IMR-90 (cell line): ENCODE results near the gene SLC25A30. TPM values are rescaled to one million over a fixed set of nuclear protein-coding genes. Genes with fewer than 3 reads are reported as not detected.
A peak's percentile ranks its signal among the peaks of the same experiment; 100 is the strongest.

Experiments used
- ATAC-seq: fragments of 200-7000 bp; cut with Tn5 transposase; 2 replicates; pipeline ENCODE4 v1.9.1; 2020; ENCODE audit warnings: low read depth, mild to moderate bottlenecking, moderate library complexity
- BruUV-seq: library from RNA; stranded (reverse); fragments of 400-500 nt; replicated peaks from 2 replicates; lab custom pipeline; 2021; lab: Mats Ljungman, UMichigan
- CTCF ChIA-PET: fragments of 300-600 bp; formaldehyde crosslinking; extraction: SDS; loops from one replicate; lab custom pipeline; 2021; ENCODE audit warnings: antibody characterized with exemption; lab: Yijun Ruan, JAX
- POLR2A ChIA-PET: fragments of 300-600 bp; sonication (Branson Sonifier 250); formaldehyde crosslinking; loops from one replicate; lab custom pipeline; 2022; ENCODE audit warnings: antibody characterized with exemption; ENCODE audit not compliant: unreplicated experiment; lab: Charles Lee
- DNase-seq: peaks from one replicate; pipeline ENCODE4 v3.0.0; 2013
- H2AFZ ChIP-seq: replicated peaks from 2 replicates; pipeline ENCODE3; 2013; ENCODE audit warnings: low read length, mild to moderate bottlenecking; ENCODE audit not compliant: poor library complexity
- H2AK5ac ChIP-seq: 2 replicates; pipeline ENCODE4 v1.6.1; 2013; ENCODE audit warnings: low read depth, low read length, inconsistent platforms
- H2AK9ac ChIP-seq: replicated peaks from 2 replicates; pipeline ENCODE3; 2013; ENCODE audit warnings: mild to moderate bottlenecking, low read depth, low read length, moderate library complexity; ENCODE audit not compliant: poor library complexity
- H2BK120ac ChIP-seq: 2 replicates; pipeline ENCODE4 v1.6.1; 2013; ENCODE audit warnings: low read depth, low read length, inconsistent platforms
- H2BK15ac ChIP-seq: 3 replicates; pipeline ENCODE4 v1.6.1; 2013; ENCODE audit warnings: low read depth, low read length, inconsistent platforms
- H2BK20ac ChIP-seq: 2 replicates; pipeline ENCODE4 v1.6.1; 2013; ENCODE audit warnings: low read depth, mild to moderate bottlenecking, inconsistent platforms, low read length, moderate library complexity
- H2BK5ac ChIP-seq: 2 replicates; pipeline ENCODE4 v1.6.1; 2013; ENCODE audit warnings: mild to moderate bottlenecking, low read depth, low read length, inconsistent platforms; ENCODE audit not compliant: poor library complexity, severe bottlenecking
- H3K14ac ChIP-seq: replicated peaks from 2 replicates; pipeline ENCODE4 v1.6.1; 2013; ENCODE audit warnings: low read depth, low read length, inconsistent platforms
- H3K18ac ChIP-seq: 2 replicates; pipeline ENCODE4 v1.6.1; 2013; ENCODE audit warnings: low read depth, low read length, control low read depth
- H3K23ac ChIP-seq: 2 replicates; pipeline ENCODE4 v1.6.1; 2013; ENCODE audit warnings: low read depth, low read length, inconsistent platforms
- H3K27ac ChIP-seq: 2 replicates; pipeline ENCODE4 v1.5.1; 2013; ENCODE audit warnings: mild to moderate bottlenecking, control low read depth, low read length; ENCODE audit not compliant: insufficient read depth
- H3K27me3 ChIP-seq: 2 replicates; pipeline ENCODE4 v1.6.1; 2013; ENCODE audit warnings: low read length; ENCODE audit not compliant: control insufficient read depth, insufficient read depth
- H3K36me3 ChIP-seq: 2 replicates; pipeline ENCODE4 v1.6.1; 2013; ENCODE audit warnings: low read length, mixed read lengths; ENCODE audit not compliant: control insufficient read depth, insufficient read depth
- H3K4ac ChIP-seq: 2 replicates; pipeline ENCODE4 v1.6.1; 2013; ENCODE audit warnings: low read depth, low read length, inconsistent platforms
- H3K4me1 ChIP-seq: 2 replicates; pipeline ENCODE4 v1.6.1; 2013; ENCODE audit warnings: low read length, mixed read lengths; ENCODE audit not compliant: control insufficient read depth, insufficient read depth
- H3K4me2 ChIP-seq: 2 replicates; pipeline ENCODE4 v1.6.1; 2013; ENCODE audit warnings: low read depth, mild to moderate bottlenecking, control low read depth, low read length, moderate library complexity
- H3K4me3 ChIP-seq: 2 replicates; pipeline ENCODE4 v1.5.1; 2013; ENCODE audit warnings: low read depth, mild to moderate bottlenecking, control low read depth, low read length, moderate library complexity; ENCODE audit not compliant: insufficient read depth
- H3K56ac ChIP-seq: 2 replicates; pipeline ENCODE4 v1.6.1; 2013; ENCODE audit warnings: low read length, inconsistent platforms; ENCODE audit not compliant: insufficient read depth; ENCODE audit errors: extremely low read depth
- H3K79me1 ChIP-seq, 2 experiments: 2 replicates each; pipeline ENCODE4 v1.6.1; 2013; ENCODE audit warnings: low read length in 2 of 2, inconsistent platforms in 1 of 2, low read depth in 1 of 2
- H3K9ac ChIP-seq: 2 replicates; pipeline ENCODE4 v1.6.1; 2013; ENCODE audit warnings: low read depth, low read length, control low read depth
- H3K9me1 ChIP-seq: 2 replicates; pipeline ENCODE4 v1.6.1; 2013; ENCODE audit warnings: low read length, inconsistent platforms; ENCODE audit not compliant: insufficient read depth
- H3K9me3 ChIP-seq: 2 replicates; pipeline ENCODE4 v1.6.1; 2013; ENCODE audit warnings: low read length; ENCODE audit not compliant: control insufficient read depth, insufficient read depth
- H4K20me1 ChIP-seq: 2 replicates; pipeline ENCODE4 v1.6.1; 2013; ENCODE audit warnings: low read length, inconsistent platforms; ENCODE audit not compliant: insufficient read depth
- H4K5ac ChIP-seq: 2 replicates; pipeline ENCODE4 v1.6.1; 2013; ENCODE audit warnings: mild to moderate bottlenecking, low read depth, low read length, control low read depth
- H4K8ac ChIP-seq, 2 experiments: 2 replicates each; pipeline ENCODE4 v1.6.1; 2013; ENCODE audit warnings: low read depth in 2 of 2, low read length in 2 of 2, control low read depth in 1 of 2, inconsistent platforms in 1 of 2
- H4K91ac ChIP-seq: 2 replicates; pipeline ENCODE4 v1.6.1; 2013; ENCODE audit warnings: low read depth, low read length, inconsistent platforms; ENCODE audit not compliant: insufficient read depth
- FOS ChIP-seq: fragments of 150-350 bp; IDR thresholded peaks from 2 replicates; pipeline ENCODE4 v1.6.1; 2016; ENCODE audit warnings: low read depth, low read length
- MAZ ChIP-seq: IDR thresholded peaks from 2 replicates; pipeline ENCODE4 v1.6.1; 2012; ENCODE audit warnings: low read depth, mild to moderate bottlenecking, low read length, improper control_type of control experiment, moderate library complexity, borderline replicate concordance
- WGBS, 2 experiments: methylation state at CpG; one replicate each; pipeline versions ENCODE4 v1.1.5 to v1.1.7; 2013; ENCODE audit warnings: missing lambda C conversion rate in 2 of 2; ENCODE audit not compliant: insufficient read length in 1 of 2; ENCODE audit errors: extremely low coverage in 2 of 2; 5-methylcytosine and 5-hydroxymethylcytosine counted together
- dilution Hi-C: fragments of 300-500 bp; cut with HindIII; formaldehyde crosslinking; loops from one replicate; pipeline ENCODE4 v1.14.3; 2018; ENCODE audit warnings: low sequenced_read_pairs; ENCODE audit not compliant: unreplicated experiment
- in situ Hi-C: fragments of 300-500 bp; cut with MboI; formaldehyde crosslinking; loops from 3 replicates; pipeline ENCODE4 v1.14.3; 2019; ENCODE audit warnings: low sequenced_read_pairs, inconsistent platforms, mixed read lengths
- intact Hi-C: fragments of 100-400 bp; cut with micrococcal nuclease; formaldehyde crosslinking; loops from 2 replicates; pipeline ENCODE4 v1.10.0; 2022
- polyA plus RNA-seq, 3 experiments: library from polyadenylated mRNA; depleted of rRNA; stranded (reverse); fragments of >200 nt; gene quantifications; 2 replicates each; pipeline ENCODE4 v1.2.3, GENCODE V29; 2012; ENCODE audit warnings: low replicate concordance in 1 of 3
- total RNA-seq: library from RNA; depleted of rRNA; stranded (reverse); fragments of >200 nt; gene quantifications from 2 replicates; pipeline ENCODE4 v1.2.3, GENCODE V29; 2012

The SLC25A30 gene
- total and polyA plus RNA-seq, 2 of the 4 experiments (the other 2 are of a cell fraction), result 9.9 to 19.4 TPM

GRCh38 chr13:45412274-45413049 is 5.7 kb downstream of the SLC25A30 start:
- BruUV-seq, result no TSS peak
- H3K27me3 ChIP-seq, result no peaks in the 10 kb centered on the region
- H2BK120ac ChIP-seq, result no peak overlapping the region
- POLR2A ChIA-PET, result no interaction called here
- in situ Hi-C loops (no loop called here), dilution Hi-C loops (no loop called here), intact Hi-C loops (loop anchor here (5.0 kb wide), 1 partner anchor 40 kb away; no protein-coding TSS in a partner anchor)
- H4K91ac ChIP-seq, result no peak overlapping the region
- H3K9ac ChIP-seq, result no peak overlapping the region
- peaks cover 22% of the 10 kb centered on the region for H3K9me1 ChIP-seq
- peaks cover 6% of the 10 kb centered on the region for H3K4me1 ChIP-seq
- H2BK5ac ChIP-seq, result no peak overlapping the region
- no peak overlapping the region for H3K18ac ChIP-seq
- H3K14ac ChIP-seq, result peak overlapping the region; percentile 43; the same call in 1 of the 2 replicates
- H3K23ac ChIP-seq, result peak overlapping the region; percentile 7; the same call in 1 of the 2 replicates
- H3K4me2 ChIP-seq, result no peak overlapping the region
- peaks cover 12 to 34% of the 10 kb centered on the region in 2 experiments for H3K79me1 ChIP-seq
- CTCF ChIA-PET, result interaction anchor here (0.8 to 1.0 kb wide), 3 partner anchors 9 to 19 kb away, joined by 3 to 4 read pairs (median 4); no protein-coding TSS in a partner anchor
- no peak overlapping the region for H3K27ac ChIP-seq
- H2AK9ac ChIP-seq, result no peak overlapping the region
- DNase-seq (peak; percentile 69), ATAC-seq (peak; percentile 54)
- H2BK20ac ChIP-seq, result no peak overlapping the region
- no peak overlapping the region for H4K8ac ChIP-seq
- no peak overlapping the region for H4K5ac ChIP-seq
- H4K20me1 ChIP-seq, result peaks cover 8% of the 10 kb centered on the region; the same call in 1 of the 2 replicates
- H2AK5ac ChIP-seq, result peak overlapping the region; percentile 17; the same call in 1 of the 2 replicates
- peak; percentile 9; the same call in 1 of the 2 replicates for TF ChIP-seq FOS
- no peak for TF ChIP-seq MAZ
- H3K9me3 ChIP-seq, result no peaks in the 10 kb centered on the region
- H3K36me3 ChIP-seq, result peaks cover 12% of the 10 kb centered on the region
- H3K4ac ChIP-seq, result peak overlapping the region; percentile 52; the same call in 1 of the 2 replicates
- no peak overlapping the region for H2BK15ac ChIP-seq
- no peak overlapping the region for H3K4me3 ChIP-seq
- no peak overlapping the region for H3K56ac ChIP-seq
- WGBS, 2 experiments, result no CpG with 5 or more reads among the region's 4 CpGs
- no peak overlapping the region for H2AFZ ChIP-seq
